GM19438 (cell line): Measurements from ENCODE around the gene CRYZL1.
A peak's percentile ranks its signal among the peaks of the same experiment; 100 is the strongest.

Source experiments
- ATAC-seq: cut with Tn5 transposase; IDR thresholded peaks from one replicate; pipeline ENCODE4 v1.9.1; 2021; ENCODE audit warnings: low read depth; ENCODE audit not compliant: unreplicated experiment

Gene CRYZL1

DNA sequence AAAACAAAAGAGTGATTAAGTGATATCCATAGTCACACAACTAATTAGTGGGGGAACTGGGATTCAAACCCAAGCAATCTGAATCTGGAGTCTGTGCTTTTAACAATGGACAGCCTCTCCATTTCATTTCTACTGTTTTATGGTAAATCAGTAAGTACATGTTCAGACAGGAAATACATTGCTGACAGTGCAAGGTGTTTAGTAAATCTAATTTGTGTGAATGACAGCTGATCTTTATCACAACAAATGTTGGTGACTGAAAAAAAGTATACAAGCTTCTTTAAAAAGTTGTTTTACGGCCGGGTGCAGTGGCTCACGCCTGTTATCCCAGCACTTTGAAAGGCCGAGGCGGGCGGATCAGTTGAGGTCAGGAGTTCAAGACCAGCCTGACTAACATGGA, 73.6 kb downstream of the CRYZL1 start:
- ATAC-seq, result no peak

DNA sequence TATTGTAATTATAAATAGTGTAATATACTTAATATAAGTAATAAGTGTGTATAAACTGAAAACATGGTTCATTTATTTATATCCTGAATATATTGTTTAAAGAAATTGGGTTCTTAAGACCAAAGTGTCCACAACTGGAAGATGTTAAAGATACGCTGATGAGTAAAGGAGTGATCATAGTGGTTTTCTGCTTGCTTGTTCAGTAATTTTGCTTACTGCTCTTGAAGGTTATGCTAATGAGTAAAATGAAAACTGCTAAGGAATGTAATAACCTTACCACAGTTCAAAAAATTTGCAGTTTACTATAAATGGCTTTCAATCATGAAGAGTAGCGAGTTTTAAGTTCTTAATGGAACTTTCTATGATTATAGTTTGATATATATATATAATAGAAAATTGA, 75.0 kb downstream of the CRYZL1 start:
- ATAC-seq, result no peak

DNA sequence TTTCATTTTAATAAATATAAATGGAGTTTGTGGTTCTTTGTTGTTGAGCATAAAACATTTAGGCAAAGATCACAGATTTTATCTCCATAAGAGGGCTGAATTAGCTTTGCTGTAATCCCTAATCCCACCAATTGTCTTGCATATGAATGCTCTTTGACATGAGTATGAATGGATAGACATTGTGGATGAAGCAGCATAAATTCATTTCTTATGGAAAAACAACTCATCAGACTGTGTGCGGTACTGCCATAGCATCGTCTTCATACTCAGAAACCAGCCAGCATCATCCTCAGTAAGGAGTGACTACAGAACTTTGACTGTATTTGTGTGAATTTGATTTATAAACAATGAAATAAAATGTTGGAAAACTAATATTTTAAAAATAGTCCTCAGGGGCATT, 79.2 kb downstream of the CRYZL1 start:
- ATAC-seq, result no peak

DNA sequence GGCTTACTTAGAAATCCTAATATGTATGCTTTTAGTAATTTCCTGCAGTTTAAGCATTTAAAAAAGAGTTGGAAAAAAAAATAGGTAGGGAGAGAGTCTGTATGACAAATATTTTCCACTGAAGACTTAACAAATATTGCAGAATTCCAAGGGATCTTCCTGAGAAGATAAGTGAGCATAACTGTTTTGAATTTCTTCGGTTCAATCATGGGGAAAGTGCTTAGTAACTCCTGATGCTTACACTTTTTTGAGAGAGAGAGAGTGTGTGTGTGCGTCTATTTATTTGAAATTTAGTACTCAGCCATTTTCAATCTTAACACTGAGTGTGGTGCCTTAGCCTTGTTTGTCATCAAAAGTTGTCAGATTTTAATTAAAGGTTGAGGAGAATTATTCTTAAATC, 80.2 kb downstream of the CRYZL1 start:
- no peak for ATAC-seq

DNA sequence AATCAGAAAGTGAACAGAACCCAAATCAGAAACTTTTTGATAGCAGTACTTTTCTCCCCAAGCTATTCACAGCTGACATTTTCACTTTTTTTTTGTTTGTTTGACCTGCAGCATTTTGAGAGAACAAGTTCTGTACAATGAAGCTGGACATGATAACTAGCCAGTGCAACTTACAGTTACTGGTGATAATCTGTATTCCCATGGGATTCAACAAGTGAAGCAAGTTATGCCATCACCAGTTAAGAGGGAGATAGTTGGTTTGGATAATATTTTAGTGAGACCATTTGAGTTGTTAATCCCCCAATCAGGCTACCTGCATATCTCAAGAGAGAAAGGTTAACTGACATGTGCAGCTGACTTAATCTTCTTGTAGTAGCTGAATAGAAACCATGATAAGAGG, 80.6 kb downstream of the CRYZL1 start:
- no peak for ATAC-seq

DNA sequence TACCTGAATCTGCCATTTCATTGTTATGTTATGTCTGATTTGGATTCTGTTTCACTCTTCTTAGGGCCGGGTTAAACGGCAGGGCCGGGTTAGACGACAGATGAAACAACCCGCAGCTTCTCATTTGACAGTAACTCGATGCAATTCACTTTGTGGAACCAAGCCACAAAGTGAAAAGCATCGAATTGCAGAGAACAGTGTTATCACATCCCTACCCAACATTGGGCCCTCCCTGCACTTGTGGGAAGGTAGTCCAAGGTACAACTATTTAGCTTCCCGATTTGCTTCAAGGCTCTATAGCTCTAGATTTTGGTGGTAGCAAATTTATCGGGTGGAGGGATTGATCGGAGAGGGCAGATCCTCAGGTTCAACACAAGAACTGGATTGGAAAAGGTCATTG, 81.7 kb downstream of the CRYZL1 start:
- no peak for ATAC-seq

DNA sequence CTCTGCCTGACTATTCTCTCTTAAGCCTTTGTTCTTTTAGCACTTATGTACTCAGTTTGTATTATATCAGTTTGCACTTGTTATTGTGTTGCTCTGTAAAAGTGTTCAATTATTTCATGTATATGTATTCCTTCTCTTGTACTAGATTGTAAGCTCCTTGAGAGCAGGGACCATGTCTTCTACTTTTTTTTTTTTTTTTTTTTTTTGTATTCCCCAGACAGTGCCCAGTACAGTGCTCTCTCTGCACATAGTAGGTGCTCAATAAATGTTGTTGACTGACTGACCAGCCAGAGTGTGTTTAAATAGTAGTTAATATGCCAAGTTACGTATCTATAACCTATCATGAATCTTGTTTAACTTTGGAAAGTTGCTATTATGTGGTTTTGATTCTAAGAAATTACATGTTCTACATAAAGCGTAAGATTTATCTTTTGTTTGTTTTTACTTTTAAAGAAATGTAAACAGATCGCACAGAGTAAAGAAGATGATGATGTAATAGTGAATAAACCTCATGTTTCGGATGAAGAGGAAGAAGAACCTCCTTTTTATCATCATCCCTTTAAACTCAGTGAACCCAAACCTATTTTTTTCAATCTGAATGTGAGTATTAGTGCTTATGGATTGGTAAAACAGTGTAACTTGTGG, 82.6 kb downstream of the CRYZL1 start:
- no peak for ATAC-seq

DNA sequence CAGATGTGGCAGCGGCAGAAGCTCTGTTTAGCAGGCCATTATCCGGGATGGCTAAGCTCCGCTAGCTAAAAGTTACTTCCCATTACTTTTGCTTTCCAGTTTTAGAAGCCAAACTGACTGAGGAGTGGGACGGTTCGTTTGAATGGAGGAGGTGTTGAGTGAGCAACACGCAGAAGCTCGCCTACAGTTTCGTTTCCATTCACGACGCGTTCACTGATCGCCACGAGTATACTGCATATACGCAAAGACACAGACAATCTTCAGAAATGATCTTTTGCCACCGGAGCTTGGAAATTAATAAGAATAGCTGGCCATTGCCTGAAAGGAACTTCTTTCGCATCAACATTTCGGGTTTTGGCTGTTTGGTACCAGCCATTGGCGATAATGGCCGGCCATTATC, 84.1 kb downstream of the CRYZL1 start:
- no peak for ATAC-seq

DNA sequence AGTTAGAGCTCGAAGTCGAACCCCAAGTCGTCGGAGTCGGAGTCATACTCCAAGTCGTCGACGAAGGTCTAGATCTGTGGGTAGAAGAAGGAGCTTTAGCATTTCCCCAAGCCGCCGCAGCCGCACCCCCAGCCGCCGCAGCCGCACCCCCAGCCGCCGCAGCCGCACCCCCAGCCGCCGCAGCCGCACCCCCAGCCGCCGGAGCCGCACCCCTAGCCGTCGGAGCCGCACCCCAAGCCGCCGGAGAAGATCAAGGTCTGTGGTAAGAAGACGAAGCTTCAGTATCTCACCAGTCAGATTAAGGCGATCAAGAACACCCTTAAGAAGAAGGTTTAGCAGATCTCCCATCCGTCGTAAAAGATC, 86.6 kb downstream of the CRYZL1 start:
- no peak for ATAC-seq

DNA sequence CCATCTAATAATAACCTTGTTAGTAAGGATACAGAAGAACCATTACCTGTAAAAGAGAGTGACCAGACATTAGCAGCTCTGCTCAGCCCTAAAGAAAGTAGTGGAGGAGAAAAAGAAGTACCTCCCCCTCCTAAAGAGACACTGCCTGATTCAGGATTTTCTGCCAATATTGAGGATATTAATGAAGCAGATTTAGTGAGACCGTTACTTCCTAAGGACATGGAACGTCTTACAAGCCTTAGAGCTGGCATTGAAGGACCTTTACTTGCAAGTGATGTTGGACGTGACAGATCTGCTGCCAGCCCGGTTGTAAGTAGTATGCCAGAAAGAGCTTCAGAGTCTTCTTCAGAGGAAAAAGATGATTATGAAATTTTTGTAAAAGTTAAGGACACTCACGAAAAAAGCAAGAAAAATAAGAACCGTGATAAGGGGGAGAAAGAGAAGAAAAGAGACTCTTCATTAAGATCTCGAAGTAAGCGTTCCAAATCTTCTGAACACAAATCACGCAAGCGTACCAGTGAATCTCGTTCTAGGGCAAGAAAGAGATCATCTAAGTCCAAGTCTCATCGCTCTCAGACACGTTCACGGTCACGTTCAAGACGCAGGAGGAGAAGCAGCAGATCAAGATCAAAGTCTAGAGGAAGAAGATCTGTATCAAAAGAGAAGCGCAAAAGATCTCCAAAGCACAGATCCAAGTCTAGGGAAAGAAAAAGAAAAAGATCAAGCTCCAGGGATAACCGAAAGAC, 87.1 kb downstream of the CRYZL1 start:
- ATAC-seq, result no peak

DNA sequence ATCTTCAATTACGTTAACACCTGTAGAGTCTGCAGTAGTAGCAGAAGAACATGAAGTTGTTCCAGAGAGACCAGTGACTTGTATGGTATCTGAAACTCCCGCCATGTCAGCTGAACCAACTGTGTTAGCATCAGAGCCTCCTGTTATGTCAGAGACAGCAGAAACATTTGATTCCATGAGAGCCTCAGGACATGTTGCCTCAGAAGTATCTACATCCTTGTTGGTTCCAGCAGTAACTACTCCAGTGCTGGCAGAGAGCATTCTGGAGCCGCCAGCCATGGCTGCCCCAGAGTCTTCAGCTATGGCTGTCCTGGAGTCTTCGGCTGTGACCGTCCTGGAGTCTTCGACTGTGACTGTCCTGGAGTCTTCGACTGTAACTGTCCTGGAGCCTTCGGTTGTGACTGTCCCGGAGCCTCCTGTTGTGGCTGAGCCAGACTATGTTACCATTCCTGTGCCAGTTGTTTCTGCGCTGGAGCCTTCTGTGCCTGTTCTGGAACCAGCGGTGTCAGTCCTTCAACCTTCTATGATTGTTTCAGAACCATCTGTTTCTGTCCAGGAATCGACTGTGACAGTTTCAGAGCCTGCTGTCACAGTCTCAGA, 88.4 kb downstream of the CRYZL1 start:
- no peak for ATAC-seq

DNA sequence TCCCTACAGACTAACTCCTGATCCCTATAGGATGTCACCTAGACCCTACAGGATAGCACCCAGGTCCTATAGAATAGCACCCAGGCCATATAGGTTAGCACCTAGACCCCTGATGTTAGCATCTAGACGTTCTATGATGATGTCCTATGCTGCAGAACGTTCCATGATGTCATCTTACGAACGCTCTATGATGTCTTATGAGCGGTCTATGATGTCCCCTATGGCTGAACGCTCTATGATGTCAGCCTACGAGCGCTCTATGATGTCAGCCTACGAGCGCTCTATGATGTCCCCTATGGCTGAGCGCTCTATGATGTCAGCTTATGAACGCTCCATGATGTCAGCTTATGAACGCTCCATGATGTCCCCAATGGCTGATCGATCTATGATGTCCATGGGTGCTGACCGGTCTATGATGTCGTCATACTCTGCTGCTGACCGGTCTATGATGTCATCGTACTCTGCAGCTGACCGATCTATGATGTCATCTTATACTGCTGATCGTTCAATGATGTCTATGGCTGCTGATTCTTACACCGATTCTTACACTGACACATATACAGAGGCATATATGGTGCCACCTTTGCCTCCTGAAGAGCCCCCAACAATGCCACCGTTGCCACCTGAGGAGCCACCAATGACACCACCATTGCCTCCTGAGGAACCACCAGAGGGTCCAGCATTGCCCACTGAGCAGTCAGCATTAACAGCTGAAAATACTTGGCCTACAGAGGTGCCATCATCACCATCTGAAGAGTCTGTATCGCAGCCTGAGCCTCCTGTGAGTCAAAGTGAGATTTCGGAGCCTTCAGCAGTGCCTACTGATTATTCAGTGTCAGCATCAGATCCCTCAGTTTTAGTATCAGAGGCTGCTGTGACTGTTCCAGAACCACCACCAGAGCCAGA, 89.2 kb downstream of the CRYZL1 start:
- ATAC-seq, result no peak

DNA sequence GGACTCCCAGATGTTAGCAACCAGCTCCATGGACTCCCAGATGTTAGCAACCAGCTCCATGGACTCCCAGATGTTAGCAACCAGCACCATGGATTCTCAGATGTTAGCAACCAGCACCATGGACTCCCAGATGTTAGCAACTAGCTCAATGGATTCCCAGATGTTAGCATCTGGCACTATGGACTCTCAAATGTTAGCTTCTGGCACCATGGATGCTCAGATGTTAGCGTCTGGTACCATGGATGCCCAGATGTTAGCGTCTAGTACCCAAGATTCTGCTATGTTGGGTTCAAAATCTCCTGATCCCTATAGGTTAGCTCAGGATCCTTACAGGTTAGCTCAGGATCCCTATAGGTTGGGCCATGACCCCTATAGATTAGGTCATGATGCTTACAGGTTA, 89.9 kb downstream of the CRYZL1 start:
- no peak for ATAC-seq

DNA sequence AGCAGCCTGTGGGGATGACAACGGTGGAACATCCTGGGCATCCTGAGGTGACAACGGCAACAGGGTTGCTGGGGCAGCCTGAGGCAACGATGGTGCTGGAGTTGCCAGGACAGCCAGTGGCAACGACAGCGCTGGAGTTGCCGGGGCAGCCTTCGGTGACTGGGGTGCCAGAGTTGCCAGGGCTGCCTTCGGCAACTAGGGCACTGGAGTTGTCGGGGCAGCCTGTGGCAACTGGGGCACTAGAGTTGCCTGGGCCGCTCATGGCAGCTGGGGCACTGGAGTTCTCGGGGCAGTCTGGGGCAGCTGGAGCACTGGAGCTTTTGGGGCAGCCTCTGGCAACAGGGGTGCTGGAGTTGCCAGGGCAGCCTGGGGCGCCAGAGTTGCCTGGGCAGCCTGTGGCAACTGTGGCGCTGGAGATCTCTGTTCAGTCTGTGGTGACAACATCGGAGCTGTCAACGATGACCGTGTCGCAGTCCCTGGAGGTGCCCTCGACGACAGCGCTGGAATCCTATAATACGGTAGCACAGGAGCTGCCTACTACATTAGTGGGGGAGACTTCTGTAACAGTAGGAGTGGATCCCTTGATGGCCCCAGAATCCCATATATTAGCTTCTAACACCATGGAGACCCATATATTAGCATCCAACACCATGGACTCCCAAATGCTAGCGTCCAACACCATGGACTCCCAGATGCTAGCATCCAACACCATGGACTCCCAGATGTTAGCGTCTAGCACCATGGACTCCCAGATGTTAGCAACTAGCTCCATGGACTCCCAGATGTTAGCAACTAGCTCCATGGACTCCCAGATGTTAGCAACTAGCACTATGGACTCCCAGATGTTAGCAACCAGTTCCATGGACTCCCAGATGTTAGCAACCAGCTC, 90.5 kb downstream of the CRYZL1 start:
- no peak for ATAC-seq

DNA sequence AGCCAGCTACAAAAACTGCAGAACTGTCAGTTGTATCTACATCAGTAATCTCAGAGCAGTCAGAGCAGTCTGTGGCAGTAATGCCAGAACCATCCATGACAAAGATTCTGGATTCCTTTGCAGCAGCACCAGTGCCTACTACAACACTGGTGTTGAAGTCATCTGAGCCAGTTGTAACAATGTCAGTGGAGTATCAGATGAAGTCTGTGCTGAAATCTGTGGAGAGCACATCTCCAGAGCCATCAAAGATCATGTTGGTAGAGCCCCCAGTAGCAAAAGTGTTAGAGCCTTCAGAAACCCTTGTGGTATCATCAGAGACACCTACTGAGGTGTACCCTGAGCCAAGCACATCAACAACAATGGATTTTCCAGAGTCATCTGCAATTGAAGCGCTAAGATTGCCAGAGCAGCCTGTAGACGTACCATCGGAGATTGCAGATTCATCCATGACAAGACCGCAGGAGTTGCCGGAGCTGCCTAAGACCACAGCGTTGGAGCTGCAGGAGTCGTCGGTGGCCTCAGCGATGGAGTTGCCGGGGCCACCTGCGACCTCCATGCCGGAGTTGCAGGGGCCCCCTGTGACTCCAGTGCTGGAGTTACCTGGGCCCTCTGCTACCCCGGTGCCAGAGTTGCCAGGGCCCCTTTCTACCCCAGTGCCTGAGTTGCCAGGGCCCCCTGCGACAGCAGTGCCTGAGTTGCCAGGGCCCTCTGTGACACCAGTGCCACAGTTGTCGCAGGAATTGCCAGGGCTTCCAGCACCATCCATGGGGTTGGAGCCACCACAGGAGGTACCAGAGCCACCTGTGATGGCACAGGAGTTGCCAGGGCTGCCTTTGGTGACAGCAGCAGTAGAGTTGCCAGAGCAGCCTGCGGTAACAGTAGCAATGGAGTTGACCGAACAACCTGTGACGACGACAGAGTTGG, 91.4 kb downstream of the CRYZL1 start:
- ATAC-seq, result no peak

DNA sequence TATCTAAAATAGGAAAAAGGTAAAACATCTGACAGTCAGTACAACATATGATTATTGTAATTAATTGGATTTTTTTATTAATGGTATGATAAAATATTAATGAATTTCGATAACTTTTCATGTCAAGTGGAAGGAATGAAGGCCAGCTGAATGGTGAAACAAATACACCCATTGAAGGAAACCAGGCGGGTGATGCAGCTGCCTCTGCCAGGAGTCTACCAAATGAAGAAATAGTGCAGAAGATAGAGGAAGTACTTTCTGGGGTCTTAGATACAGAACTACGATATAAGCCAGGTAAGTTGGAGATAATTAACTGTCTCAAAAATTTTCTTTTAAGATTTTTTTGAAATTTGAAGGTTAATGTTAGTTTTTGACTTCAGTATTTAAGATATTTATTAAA, 95.5 kb downstream of the CRYZL1 start:
- ATAC-seq, result no peak

DNA sequence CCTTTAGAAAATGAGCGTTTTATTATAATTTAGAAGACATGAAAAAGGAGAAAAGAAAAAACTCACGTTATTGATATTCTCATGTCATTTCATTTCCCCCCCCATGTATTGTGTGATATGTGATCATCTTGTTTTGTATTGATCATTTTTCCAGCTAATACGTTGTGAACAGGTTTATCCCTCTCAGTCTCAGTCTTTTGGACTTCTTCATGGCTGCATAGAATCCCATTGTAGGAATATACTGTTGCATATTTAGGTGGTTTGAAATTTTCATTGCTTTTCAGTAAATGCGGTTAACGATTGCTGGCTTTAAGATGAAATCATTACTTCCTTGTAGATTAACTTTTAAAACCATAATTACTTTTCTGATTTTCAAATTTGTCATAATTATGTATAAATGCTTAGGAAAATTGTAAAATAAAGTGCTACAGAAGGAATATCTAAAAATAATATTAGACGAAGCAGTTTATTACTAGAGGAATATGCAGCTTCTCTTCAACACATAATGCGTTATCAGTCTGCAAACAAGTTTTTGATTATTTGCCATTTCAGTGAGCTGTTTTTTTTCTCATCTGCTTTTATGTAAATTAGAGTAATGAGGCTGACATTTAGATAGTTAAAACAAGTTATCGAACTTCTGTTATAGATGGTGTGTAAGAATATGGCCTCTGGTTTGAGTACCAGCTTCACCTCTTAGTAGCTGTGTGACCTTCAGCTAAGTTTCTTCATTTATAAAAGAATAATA, 96.9 kb downstream of the CRYZL1 start:
- ATAC-seq, result no peak

DNA sequence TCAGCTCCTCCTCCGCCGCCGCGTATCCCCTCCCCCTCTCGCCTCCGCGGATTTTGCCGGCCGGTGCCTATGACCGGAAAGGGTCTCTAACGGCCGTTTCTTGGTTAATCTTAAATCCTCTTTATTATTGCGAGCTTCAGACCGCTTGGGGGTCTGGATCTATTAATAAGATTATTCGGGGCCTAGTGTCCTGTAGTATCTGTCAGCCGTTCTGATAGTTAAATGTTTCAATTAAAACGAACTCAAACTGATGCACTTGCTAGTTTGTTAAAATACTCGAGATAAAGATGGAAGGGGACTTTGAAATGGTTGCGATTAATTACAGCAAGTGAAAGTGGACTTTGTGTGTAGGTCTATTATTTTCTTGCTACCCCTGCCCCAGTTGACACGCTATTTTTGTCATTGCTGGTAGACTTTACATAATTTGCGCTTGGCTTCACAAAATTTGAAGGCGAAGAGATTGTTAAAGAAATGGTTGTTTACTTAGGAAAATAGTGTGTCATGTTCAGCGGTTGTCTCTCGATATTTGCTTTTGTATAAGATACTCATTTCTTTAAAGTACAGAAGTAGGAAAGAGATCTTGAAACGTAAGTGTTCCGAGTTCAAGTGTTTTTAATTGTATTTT, 97.9 kb downstream of the CRYZL1 start:
- peak; percentile 14 for ATAC-seq
